OCI-LY1 (cell line): ENCODE results near the gene ZNG1B.
"Not testable (repeated sequence)": the region's sequence is repeated elsewhere in the genome, so short reads cannot be mapped to it uniquely, and the experiment has no call there.

Experiments used
- H2AFZ ChIP-seq: fragments of 200-600 bp; sonication (generic), shearing (Covaris generic); 2 replicates; pipeline ENCODE4 v1.6.0; 2014; ENCODE audit warnings: antibody characterized with exemption, mild to moderate bottlenecking, low read length
- H3F3A ChIP-seq: fragments of 200-600 bp; sonication (generic), shearing (Covaris generic); 2 replicates; pipeline ENCODE4 v1.6.0; 2014; ENCODE audit warnings: mild to moderate bottlenecking, antibody characterized with exemption, low read length, moderate library complexity; ENCODE audit not compliant: insufficient read depth
- H3K27ac ChIP-seq: fragments of 200-600 bp; sonication (generic); 2 replicates; pipeline ENCODE4 v1.5.1; 2014; ENCODE audit warnings: low read length, mixed run types, mild to moderate bottlenecking, low read depth; ENCODE audit not compliant: poor library complexity, severe bottlenecking
- H3K27me3 ChIP-seq: fragments of 200-600 bp; sonication (generic); 2 replicates; pipeline ENCODE4 v1.6.0; 2014; ENCODE audit warnings: antibody characterized with exemption, mild to moderate bottlenecking, low read length, moderate library complexity; ENCODE audit not compliant: insufficient read depth
- H3K36me3 ChIP-seq: fragments of 200-600 bp; sonication (generic); 2 replicates; pipeline ENCODE4 v1.6.1; 2014; ENCODE audit warnings: mild to moderate bottlenecking, antibody characterized with exemption, low read length, moderate library complexity, mixed read lengths; ENCODE audit not compliant: insufficient read depth
- H3K4me1 ChIP-seq: fragments of 200-600 bp; sonication (generic); 2 replicates; pipeline ENCODE4 v1.5.1; 2014; ENCODE audit warnings: mild to moderate bottlenecking, low read length, moderate library complexity; ENCODE audit not compliant: insufficient read depth, severe bottlenecking
- H3K4me2 ChIP-seq: fragments of 200-600 bp; sonication (generic), shearing (Covaris generic); 2 replicates; pipeline ENCODE4 v1.6.1; 2014; ENCODE audit warnings: low read length
- H3K4me3 ChIP-seq: fragments of 200-600 bp; sonication (generic); 2 replicates; pipeline ENCODE4 v1.5.1; 2014; ENCODE audit warnings: low read length, low read depth, mild to moderate bottlenecking, mixed read lengths; ENCODE audit not compliant: poor library complexity, severe bottlenecking
- H3K79me2 ChIP-seq: fragments of 200-600 bp; shearing (Covaris generic); 2 replicates; pipeline ENCODE4 v1.6.1; 2016; ENCODE audit warnings: mixed run types, low read length, mixed read lengths; ENCODE audit not compliant: insufficient read depth
- H3K9ac ChIP-seq: fragments of 200-600 bp; sonication (generic), shearing (Covaris generic); 2 replicates; pipeline ENCODE4 v1.6.1; 2014; ENCODE audit warnings: mild to moderate bottlenecking, low read length, mixed read lengths
- H3K9me2 ChIP-seq: fragments of 200-600 bp; sonication (generic), shearing (Covaris generic); 2 replicates; pipeline ENCODE4 v1.6.1; 2014; ENCODE audit warnings: low read depth, mild to moderate bottlenecking, low read length, mixed read lengths
- H3K9me3 ChIP-seq: fragments of 200-600 bp; shearing (Covaris generic); 2 replicates; pipeline ENCODE4 v1.6.1; 2014; ENCODE audit warnings: low read length, mixed read lengths
- H4K20me1 ChIP-seq: fragments of 200-600 bp; sonication (generic), shearing (Covaris generic); 2 replicates; pipeline ENCODE4 v1.6.0; 2016; ENCODE audit warnings: mild to moderate bottlenecking, low read length; ENCODE audit not compliant: insufficient read depth

The ZNG1B gene

GRCh38 chr2:113528904-113529303 lies 91.4 kb downstream of the ZNG1B start:
- not testable (repeated sequence) for H3K9ac ChIP-seq, H3K4me1 ChIP-seq, H4K20me1 ChIP-seq, H3K36me3 ChIP-seq, H3K4me3 ChIP-seq, H3K27me3 ChIP-seq, H3F3A ChIP-seq, H3K79me2 ChIP-seq, H3K9me3 ChIP-seq, H3K9me2 ChIP-seq, H3K4me2 ChIP-seq, H2AFZ ChIP-seq, H3K27ac ChIP-seq

DNA sequence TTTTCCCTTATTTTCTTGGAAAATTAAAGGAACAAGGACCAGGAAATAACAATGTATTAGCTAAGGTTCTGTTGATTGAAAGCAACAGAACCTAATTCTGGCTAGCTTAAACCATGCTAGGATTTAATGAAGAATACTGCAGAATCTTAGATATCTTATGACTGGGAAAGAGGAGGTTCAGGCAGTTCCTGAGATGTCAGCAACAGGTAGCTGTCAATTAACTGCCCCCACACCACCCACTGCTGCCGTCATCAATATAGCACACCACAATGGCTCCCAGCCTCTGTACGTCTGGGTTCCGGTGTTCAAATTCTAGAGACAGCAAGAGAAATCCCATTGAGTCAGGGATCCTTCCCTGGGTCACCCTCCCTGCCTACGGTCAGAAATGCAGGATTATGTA lies 95.5 kb downstream of the ZNG1B start:
- not testable (repeated sequence) for H3K27me3 ChIP-seq, H3K9me2 ChIP-seq, H3K9ac ChIP-seq, H3K79me2 ChIP-seq, H3K4me3 ChIP-seq, H3K4me2 ChIP-seq, H3K9me3 ChIP-seq, H3K4me1 ChIP-seq, H2AFZ ChIP-seq, H3K36me3 ChIP-seq, H3F3A ChIP-seq, H3K27ac ChIP-seq, H4K20me1 ChIP-seq

DNA sequence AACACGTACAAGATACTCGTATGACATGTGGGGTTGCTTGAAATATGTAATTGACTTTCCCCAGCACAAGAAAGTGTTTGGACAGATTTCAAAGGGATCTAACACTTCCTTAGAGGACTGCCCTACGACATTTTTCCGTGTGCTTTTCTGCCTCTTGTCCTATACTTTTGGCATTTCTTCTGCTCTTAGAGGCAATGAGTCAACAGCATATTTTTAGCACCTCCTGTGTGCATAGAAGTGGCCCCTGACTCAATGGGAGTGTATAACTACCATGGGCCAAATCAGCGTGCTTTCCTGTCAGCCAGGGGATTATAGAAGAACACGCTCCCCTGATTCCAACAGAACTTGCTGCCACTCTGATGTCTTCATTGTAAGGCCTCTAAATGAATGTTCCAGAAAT lies 99.1 kb downstream of the ZNG1B start:
- H3K36me3 ChIP-seq, H2AFZ ChIP-seq, H3F3A ChIP-seq, H3K79me2 ChIP-seq, H3K4me1 ChIP-seq, H3K9me3 ChIP-seq, H4K20me1 ChIP-seq, H3K4me2 ChIP-seq, H3K27ac ChIP-seq, H3K27me3 ChIP-seq, H3K4me3 ChIP-seq, H3K9ac ChIP-seq, H3K9me2 ChIP-seq: not testable (repeated sequence)

GRCh38 chr2:113540834-113541203 lies 103.3 kb downstream of the ZNG1B start:
- H3F3A ChIP-seq, H3K79me2 ChIP-seq, H3K4me2 ChIP-seq, H4K20me1 ChIP-seq, H3K9ac ChIP-seq, H3K4me3 ChIP-seq, H2AFZ ChIP-seq, H3K4me1 ChIP-seq, H3K9me3 ChIP-seq, H3K27ac ChIP-seq, H3K36me3 ChIP-seq, H3K27me3 ChIP-seq, H3K9me2 ChIP-seq: not testable (repeated sequence)

DNA sequence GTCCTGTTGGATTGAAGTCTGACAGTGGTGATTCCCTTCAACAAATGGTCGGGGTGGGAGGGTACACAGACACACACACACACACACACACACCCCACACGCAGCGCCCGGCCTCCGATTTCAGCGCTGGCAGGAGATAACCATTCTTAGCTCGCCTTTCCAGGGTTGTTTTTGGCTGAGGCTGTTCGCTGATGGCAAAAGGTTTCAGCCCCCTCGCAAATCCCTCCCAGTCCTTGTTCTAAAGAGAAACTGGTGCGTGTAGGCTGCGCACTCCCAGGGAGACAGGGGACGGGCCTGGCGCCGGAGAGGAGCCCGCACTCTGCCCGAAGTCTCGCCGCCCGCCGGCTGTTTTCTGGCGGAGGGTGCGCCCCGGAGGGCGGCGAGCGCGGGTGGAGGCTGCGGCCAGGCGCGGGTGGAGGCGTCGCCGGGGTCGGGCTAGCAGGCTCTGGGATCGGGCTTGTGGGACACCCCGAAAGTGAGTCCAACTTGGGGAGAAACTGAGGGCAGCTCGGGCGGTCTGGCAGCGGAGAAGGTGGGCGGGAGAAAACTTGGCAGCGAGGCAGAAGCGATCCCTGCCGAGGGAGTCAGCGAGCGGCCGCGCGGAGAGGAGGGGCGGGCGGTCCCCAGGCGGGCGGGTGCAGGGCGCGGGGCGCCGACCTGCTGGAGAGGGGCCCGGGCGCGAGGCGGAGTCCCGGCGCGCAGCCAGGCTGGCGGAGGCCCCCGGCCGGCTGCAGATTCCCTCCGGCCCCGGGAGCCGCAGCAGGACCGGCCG lies 103.9 kb downstream of the ZNG1B start:
- H3F3A ChIP-seq, H3K9ac ChIP-seq, H3K27me3 ChIP-seq, H3K4me2 ChIP-seq, H3K27ac ChIP-seq, H3K9me3 ChIP-seq, H3K36me3 ChIP-seq, H4K20me1 ChIP-seq, H3K4me3 ChIP-seq, H3K79me2 ChIP-seq, H3K9me2 ChIP-seq, H2AFZ ChIP-seq, H3K4me1 ChIP-seq: not testable (repeated sequence)

DNA sequence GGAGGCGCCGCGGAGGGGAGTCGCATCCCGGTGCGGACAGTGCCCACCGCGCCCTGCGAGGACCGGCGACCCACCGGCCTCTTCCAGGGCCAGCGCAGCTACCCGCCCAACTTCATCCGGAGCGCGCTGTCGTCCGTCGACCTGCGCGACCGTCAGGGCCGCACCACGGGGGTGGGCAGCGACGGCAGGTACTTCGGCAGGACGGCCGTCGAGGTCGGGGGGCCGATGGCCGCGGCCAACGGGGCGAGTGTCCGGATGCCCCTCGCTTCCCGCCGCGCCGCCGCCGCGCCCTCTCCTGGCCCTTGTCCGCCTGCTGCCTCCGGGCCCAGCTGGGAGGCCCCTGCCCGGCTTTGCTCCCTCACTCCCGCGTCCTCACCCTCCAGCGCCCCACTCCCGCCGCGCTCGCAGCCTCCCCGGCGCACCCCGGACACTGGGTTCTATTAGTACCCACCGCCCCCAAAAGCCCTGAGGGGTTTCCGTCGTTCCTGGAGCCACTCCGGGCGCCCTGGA lies 104.5 kb downstream of the ZNG1B start:
- H2AFZ ChIP-seq, H3K79me2 ChIP-seq, H3K4me3 ChIP-seq, H3K9me2 ChIP-seq, H3K9me3 ChIP-seq, H3K27me3 ChIP-seq, H3K4me1 ChIP-seq, H4K20me1 ChIP-seq, H3K27ac ChIP-seq, H3K4me2 ChIP-seq, H3K36me3 ChIP-seq, H3F3A ChIP-seq, H3K9ac ChIP-seq: not testable (repeated sequence)

GRCh38 chr2:113542529-113542928 lies 105.0 kb downstream of the ZNG1B start:
- H3K27me3 ChIP-seq, H3K36me3 ChIP-seq, H3K9me3 ChIP-seq, H2AFZ ChIP-seq, H3K27ac ChIP-seq, H3K79me2 ChIP-seq, H3K9me2 ChIP-seq, H4K20me1 ChIP-seq, H3K4me2 ChIP-seq, H3K9ac ChIP-seq, H3F3A ChIP-seq, H3K4me3 ChIP-seq, H3K4me1 ChIP-seq: not testable (repeated sequence)
